Renal cortex interstitium (tissue), 11 donors: Measurements from ENCODE around the gene BRF1. TPM values are rescaled to one million over a fixed set of nuclear protein-coding genes. Genes with fewer than 3 reads are reported as not detected.
"Not testable (repeated sequence)": the region's sequence is repeated elsewhere in the genome, so short reads cannot be mapped to it uniquely, and the experiment has no call there.

Experiments
- DNase-seq, 11 donors: peaks; one replicate each; pipeline ENCODE4 v3.0.0-alpha.2; 2013; ENCODE audit warnings: low read depth in 9 of 11, low spot score in 4 of 11; ENCODE audit errors: extremely low read depth in 1 of 11
- polyA plus RNA-seq, 3 donors: library from polyadenylated mRNA; unstranded; fragments of 120-200 nt; gene quantifications; one replicate each; pipeline ENCODE4 v1.2.1, GENCODE V29; 2013; ENCODE audit not compliant: insufficient read length in 3 of 3

BRF1 gene
- polyA plus RNA-seq, 3 donors = 24.8 to 40.0 (median 36.0) TPM

DNA sequence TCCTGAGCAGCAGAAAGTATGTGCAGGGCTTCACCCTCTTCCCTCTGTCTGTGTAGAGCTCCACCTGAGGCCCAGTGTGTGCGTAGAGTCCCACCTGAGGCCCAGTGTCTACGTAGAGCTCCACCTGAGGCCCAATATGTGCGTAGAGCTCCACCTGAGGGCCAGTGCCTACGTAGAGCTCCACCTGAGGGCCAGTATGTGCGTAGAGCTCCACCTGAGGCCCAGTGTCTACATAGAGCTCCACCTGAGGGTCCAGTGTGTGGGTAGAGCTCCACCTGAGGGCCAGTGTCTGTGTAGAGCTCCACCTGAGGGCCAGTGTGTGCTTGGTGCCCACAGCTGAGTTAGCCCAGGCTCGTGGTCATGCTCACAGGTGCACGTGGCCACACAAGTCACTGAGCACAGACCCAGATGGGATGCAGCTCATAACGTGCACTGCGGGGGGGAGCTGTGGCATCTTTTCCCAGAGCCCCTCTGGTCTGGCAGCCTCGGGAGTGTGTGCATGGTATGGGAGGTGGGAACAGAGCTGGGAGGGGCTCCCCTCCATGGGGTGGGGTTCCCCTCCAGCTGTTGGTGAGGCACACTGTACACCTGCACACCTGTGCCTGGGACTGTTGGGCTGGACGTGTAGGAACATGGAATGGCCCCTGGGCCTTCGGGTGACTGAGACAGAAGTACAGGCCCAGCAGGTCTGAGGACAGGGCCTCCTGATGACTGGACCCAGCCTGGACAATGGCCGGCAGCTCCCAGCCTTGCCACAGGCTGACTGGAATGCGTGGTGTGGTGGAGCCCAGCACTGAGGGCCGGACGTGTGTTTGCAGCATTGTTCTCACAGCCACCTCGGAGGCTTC is 33.8 kb upstream of the BRF1 start:
- DNase-seq = no peak

DNA sequence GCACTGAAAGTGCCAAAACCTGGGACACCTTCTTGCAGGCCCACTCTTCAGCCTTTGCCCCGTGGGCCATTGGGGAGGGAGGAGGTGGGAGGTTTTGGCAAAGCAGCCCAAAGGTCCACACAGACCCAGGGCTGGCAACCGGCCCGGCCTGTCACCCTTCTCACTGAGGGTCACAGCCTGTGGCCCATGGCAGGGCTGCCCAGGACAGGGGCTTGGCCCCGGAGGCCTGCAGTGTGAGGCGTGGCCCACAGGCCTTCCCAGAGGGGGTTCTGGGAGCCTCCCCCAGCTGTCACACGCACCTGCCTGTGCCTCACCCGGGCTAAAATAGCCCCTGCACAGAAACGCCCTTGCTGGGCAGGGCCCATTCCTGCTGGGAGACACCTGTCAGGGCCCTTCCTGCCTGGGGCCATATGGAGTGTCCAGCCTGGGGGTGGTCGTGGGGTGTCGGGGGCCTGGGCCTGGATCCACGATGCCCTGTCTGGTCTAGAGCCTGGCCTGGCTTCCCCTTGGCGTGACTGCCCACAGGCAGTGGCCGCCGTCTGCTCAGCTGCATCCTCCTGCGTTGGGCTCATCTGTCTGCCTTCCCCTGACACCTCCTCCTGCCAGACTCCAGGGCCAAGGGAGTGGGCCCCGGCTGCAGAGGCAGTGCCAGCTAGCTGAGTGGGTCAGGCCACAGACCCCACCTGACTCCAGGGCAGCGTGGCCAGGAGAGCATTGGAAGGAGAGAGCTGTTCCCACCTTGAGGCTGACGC is 33.0 kb upstream of the BRF1 start:
- DNase-seq = no peak

DNA sequence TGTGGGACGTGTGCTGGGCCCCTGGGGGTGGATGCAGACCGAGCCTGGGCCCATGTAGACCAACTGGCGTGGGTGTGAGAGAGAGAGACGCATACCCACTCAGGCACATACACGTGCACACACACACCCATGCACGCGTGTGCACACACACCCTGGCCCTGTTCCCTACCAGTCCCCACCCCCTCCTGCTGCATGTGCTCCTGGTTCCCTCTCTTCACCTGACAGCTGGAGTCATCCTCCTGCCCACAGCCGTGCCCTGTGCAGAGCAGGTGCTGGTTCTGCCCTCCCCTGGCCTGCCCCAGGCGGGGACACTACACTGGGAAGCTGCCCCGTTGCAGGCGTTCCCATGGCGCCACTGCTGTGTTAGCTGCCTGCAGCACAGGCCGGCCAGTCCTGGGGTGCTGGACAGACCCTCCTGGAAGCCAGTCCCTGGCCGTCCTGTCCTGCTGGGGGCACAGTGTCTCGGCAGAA is 32.3 kb upstream of the BRF1 start:
- no peak for DNase-seq

DNA sequence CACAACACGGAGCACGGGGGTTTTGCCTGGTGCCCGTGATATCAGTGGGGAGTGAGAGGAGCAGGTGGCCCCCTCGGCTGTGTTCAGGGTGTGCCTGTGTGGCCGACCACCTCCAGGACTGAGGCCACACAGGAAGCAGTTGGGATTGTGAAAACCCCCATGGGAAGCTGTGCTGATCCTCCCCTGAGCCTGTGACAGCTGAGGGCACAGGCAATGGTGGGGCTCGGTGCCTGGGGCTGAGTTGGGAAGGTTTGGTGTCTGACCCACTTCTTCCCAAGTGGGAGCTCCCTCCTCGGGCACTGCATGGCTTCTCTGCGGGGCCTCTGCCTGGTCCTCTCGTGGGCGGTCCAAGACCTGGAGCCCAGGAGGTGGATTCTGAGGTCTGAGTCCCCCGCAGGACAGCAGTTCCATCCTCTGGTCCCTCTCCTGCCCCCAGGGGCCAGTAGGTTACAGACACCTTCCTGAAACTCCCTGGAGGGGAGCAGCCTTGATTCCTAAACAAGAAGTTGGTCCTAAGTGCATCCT is 31.6 kb upstream of the BRF1 start:
- no peak for DNase-seq

DNA sequence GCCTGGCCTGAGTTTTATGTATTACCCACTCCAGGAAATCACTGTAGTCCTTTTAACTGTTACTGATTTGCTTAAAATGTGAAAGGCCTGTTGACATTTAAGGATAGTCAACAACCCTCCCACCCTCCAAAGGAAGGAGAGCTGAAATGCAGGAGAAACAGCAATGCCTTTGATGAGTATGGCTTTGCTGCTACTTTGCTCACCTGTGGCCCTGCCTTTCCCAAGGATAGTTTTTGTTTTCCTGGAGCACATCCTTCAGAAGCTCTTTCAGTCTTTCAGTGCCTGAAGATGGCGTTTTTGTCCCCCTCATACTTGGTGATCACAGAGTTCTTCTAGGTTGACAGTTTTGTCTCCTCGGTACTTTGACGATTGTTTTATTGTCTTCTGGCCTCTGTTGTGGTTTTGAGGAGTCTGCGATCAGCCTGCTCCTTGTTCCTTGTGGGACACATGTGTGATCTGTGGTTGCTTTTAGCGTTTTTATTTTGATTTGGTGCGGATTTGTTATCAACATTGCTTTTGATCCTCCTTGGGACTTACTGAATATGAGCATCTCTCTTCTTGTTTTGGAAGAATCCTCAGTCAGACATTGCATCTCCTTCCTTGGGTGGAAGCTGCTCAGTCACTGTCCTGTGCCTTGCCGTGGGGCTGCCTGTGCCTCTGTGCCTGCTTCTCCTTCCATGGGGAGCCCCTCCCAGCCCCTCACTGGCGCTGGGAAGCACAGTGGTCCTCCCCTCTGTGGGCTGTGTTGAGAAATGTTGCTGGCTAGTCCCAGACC is 31.0 kb upstream of the BRF1 start:
- DNase-seq = no peak

DNA sequence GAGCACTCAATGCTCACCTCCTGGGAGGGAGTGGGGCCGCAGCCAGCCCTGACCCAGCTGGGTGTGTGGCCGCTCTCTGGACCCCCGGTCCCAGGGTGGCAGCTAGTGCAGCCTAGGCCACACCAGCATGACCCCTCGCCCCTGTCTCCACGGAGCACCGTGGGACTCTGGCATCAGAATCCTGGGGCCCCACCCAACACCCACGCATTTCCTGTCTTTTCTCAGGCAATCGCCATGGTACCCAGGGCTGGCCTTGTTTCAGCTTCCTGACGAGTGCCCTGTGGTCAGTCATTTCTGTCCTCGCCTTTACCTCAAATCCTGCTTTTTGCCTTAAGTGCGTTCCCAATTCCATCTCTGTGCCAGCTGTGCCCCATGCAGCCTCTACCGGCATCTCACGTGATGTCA is 29.7 kb upstream of the BRF1 start:
- DNase-seq = no peak

DNA sequence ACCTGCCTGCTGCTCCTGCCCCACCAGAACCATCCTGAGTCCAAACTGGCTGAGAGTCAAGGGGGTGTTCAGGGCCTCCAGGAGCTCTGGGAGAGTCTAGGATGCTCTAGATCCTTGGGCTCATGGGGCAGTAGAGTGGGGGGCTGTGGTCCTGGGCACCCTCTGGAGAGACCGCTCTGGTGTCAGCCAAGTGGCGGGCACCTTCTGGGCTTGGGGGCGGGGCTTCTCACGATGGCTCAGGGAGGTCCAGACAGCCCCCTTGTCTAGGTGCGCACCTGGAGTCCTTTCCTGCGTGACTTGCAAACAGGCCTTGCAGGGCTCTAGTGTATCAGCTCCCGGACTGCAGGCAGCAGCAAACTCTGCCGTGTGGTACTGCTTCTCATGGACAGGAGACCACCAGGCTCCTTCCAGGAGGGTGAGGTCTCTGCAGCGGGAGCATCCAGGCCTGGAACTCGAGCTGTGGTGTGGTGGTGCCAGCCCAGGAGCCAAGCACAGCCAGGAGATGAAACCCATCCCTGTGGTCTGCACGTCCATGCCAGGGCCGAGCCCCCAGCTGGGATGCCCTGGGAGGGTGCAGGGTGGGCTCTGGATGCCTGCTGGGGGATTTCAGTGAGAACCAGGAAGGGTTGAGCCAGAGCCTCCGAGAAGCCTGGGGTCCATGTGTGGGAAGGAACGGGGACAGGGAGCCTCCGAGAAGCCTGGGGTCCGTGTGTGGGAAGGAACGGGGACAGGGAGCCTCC is 28.8 kb upstream of the BRF1 start:
- DNase-seq = no peak

DNA sequence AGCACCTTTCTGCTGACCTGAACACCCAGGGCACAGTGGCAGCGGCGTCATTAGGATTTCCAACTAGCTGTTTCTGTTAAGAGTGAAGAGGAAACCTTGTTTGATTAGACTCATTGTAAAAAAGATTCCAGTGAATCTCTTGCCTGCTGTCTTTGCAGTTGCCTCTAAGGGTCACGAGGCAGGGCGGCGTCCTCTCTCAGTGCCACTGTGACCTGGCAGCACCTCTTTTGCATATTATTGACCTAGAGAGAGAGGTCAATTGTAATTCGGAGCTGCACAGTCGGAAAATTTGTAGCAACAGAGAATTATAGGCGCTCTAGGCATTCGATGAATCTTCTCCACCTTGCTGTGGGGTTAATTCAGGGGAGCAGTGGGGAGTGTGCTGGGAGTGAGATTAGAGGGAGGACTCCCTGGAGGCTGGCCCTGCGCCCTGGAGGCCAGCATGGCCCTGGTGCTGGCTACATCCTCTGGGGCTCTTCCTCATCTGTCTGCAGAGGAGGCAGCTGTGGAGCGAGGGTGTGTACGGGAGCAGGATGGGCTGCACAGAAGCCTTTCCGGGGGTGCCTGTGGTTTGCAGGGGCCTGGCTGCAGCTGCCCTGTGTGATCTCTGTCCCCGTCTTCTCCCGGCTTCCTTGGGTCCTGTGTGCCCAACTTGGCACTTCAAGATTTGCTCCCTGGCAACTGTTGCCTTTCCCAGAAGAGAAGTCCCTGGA is 28.0 kb upstream of the BRF1 start:
- no peak for DNase-seq

DNA sequence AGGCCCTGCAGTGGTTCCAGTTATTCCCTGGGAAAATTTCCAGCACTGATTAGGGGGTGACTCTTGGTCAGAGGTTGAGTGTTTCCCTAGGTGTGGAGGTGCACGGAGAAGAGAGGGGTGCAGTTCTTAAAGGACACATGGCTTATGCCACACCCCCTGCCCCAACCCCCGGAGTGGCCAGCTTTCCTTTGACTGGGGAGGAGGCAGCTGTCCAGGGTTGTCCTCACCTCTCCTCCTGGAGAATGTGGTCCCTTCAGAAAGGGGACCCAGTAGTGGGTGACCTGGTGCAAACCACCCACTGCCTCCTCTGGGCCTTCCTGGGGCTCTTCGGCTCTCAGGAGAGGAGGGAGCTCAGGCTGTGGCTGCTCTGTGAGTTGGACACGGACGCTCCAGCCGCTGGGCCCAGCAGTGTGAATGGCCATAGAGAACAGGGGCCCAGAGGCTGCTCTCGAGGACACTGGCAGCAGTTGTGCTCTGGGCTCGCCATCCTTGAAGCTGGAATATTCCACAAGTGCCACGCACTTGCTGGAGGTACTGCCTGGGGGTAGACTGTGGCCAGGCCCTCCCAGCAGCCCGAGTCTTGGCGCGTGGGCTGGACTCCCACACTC is 27.4 kb upstream of the BRF1 start:
- no peak for DNase-seq

DNA sequence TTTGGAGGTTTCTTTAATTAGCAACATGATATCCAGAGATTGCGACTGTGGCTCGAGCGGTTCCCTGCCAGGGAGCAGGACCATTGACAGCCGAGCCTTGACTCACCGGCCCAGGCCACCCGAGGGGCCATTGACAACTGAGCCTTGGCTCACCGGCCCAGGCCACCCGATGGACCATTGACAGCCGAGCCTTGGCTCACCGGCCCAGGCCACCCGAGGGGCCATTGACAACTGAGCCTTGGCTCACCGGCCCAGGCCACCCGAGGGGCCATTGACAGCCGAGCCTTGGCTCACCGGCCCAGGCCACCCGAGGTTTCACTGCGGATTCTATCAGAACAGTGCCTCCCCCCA is 26.9 kb upstream of the BRF1 start:
- not testable (repeated sequence) for DNase-seq

DNA sequence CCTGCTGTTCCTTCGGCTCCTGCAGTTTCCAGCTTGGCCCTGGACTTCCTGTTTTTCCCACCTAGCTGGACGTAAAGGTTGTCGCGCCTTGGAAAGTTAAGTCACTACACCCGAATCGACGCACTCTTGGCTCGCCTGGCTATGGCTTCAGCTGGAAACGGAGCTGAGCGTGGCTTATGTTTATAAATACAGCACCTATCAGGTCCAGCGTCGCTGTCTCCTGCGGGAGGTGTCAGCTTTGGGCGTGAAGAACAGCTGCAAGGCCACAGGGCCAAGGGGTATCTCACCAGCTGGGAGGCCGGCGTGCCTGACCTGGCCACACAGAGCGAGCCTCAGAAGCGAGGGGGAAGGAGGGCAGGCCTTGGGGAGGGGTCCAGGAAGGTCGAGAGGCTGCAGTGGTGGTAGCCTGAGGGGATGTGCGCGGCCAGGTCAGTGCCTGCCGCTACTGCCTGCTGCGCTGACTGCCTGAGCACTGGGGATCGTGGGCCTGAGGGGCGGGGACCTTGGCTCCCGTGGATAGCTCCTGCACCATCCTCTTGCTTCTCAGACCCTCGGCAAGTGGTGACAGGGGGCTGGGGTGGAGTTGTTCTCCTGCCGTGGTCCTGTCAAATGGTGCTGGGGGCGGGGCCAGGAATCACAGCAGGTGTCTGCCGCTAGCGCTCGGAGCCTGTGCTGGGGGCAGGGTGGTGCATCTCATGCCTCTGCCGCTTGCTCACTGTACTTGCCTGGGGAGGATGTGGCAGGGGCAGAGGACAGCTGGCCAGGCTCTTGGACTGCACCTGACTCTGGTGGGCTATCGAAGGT is 26.3 kb upstream of the BRF1 start:
- no peak for DNase-seq

DNA sequence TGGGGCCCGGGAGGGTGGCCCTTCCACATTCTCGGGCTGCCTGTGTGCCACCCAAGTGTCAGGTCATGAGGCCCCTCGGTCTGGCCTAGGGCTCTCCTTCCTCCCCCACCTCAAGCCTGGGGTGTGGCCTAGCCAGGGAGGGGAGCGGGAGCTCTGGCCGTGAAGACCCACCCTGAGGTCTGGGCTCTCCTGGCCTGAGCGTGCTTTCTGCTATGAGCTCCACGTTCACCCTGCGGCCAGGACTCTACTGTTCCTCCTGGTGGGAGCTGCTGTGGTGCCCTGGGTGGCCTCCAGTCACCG is 25.7 kb upstream of the BRF1 start:
- DNase-seq = no peak

DNA sequence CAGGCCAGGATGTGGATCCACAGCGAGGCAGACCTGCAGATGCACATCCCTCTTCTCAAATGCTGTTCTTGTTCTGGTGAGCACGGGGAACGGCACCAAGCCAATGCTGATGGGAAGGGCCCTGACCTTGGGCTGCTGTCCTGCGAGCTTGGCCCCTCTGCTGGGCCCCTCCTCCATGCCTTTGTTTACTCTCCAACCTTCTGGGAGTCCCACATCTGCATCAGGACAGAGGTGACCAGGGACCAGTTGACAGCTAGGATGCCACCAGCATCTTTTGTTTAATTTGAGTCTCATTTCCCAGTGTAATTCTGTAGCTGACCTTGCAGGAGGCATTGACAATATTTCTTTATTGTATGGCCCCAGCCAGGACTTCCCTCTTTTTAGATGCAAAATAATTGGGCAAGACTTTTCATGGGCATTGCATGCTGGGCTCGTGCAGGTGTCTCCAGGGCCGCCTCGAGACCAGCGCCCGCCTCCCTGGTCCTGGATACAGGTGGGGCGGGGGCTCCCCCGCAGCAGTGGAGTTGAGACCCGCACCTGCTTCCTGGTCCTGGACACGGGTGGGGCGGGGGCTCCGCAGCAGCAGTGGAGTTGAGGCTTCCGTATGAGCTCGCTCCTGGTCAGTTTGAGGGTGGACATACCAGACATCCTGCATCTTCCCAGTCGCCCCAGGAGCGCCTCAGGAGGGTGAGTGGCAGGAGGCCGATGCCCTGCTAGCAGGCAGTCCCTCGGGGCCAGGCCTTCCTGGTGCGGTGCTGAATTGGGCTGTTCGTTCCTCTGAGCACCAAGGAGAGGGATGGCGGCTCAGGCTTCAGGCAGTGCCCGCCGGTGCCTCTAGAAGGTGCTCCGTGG is 25.1 kb upstream of the BRF1 start:
- DNase-seq = no peak

DNA sequence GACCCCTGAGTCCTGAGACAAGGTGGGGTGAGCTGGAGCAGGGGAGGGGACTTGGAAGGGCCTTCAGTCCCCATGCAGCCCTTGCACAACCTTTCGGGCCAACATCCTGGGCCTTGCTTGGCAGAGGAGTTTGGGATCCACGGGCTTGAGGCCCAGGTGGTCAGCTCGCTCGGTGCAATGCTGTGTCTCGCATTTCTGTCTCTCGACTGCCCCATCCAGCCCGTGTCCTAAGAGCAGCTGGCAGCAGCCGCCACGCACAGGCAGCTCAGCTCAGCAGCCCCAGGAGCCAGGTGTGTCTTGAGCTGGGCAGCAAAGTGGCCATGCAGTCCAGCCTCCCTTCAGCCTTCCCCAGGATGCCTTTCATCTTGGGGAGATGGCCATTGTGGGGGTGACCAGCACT is 24.5 kb upstream of the BRF1 start:
- DNase-seq = no peak

DNA sequence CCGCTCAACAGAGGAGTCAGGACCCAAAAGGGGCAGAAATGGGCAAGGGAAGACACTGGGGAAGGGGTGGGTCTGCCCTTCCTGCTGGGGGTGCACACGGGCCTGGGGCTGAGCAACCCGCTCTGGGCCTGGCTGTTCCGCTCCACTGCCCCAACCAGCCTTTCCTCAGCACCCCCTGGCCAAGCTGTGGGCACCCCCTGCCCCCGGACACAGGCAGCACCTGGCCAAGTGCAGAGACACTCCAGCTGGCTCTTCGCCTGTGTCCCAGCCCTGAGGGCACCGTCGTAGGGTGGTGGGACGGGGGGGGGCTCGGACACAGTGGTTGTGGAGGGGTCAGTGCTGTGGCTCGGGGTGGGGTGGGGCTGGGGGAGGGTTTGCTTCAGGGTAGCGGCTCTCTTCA is 24.1 kb upstream of the BRF1 start:
- no peak for DNase-seq

DNA sequence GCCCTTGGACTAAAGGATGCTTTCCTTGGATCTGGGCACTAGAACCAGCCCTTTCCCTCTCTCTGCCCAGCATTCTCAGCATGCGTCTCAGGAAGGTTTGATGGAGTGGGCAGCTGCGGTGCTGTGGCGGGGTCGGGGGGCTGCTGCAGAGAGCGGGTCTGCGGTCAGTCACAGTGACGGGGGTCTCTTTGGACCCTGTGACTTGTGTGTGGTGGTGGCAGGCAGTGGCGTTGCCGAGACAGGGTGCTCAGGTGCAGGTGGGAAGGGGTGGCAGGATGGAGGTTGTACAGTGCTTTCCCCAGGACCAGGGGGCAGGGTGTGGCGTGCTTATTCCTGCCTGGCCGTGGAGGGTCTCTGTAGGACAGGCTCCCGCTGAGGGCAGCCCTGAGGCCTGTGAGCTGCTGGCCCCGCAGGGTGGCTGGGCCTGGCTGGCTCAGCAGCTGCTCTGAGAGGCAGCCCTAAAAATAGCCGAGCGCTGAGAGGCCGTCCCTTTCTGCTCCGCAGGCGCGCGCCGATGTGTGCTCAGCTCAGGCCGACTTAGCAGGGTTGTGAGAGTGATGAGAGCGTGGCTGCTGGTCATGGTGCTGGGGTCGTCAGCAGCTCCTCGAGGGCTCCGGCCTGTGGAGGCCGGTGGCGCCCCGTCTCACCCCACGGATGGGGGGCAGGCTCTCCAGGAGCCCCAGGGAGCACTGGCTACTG is 23.4 kb upstream of the BRF1 start:
- no peak for DNase-seq
